Measurements from ENCODE around the gene NOL3. TPM values are rescaled to one million over a fixed set of nuclear protein-coding genes. Genes with fewer than 3 reads are reported as not detected.
A peak's percentile ranks its signal among the peaks of the same experiment; 100 is the strongest.

Gene NOL3
- total RNA-seq, 1 donor from 2014 or later = 5.8 TPM

DNA sequence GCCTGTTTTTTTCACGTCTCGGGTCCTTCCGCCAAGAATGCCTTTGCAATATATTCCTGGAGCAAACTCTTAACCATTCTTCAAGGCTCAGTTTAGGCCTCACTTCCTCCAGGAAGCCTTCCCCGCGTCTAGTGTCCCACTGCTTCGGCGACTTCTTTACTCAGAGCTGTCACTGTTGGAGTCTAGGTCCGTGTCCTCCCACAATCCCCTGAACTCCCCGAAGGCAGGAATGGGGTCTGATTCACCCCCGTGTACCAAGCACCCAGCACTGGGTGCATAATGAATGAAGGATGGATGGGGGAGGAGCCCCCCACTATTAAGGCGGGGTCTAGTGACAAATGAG is 12.9 kb downstream of the NOL3 start:
- Mint-ChIP-seq H3K27me3 (ENCODE audit: low read depth) (peaks cover 35% of the 10 kb centered on the region), H3K36me3 (ENCODE audit: low read depth) (peaks cover 2% of the 10 kb centered on the region), H3K4me3 (no peak overlapping the region), H3K27ac (ENCODE audit: unreplicated experiment) (no peak overlapping the region), H3K4me1 (peaks cover 12% of the 10 kb centered on the region), H3K9me3 (no peaks in the 10 kb centered on the region)
- TF ChIP-seq, protein P1, sequence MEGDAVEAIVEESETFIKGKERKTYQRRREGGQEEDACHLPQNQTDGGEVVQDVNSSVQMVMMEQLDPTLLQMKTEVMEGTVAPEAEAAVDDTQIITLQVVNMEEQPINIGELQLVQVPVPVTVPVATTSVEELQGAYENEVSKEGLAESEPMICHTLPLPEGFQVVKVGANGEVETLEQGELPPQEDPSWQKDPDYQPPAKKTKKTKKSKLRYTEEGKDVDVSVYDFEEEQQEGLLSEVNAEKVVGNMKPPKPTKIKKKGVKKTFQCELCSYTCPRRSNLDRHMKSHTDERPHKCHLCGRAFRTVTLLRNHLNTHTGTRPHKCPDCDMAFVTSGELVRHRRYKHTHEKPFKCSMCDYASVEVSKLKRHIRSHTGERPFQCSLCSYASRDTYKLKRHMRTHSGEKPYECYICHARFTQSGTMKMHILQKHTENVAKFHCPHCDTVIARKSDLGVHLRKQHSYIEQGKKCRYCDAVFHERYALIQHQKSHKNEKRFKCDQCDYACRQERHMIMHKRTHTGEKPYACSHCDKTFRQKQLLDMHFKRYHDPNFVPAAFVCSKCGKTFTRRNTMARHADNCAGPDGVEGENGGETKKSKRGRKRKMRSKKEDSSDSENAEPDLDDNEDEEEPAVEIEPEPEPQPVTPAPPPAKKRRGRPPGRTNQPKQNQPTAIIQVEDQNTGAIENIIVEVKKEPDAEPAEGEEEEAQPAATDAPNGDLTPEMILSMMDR (conservative IDR thresholded peaks at IDR 0.05) = no peak
- no peak for DNase-seq (ENCODE audit: low read depth, low spot score)

- Mint-ChIP-seq H3K27me3 (ENCODE audit: low read depth) (peaks cover 31% of the 10 kb centered on the region), H3K4me3 (no peak within 1 kb of the TSS), H3K4me1 (peaks cover 9% of the 10 kb centered on the region), H3K27ac (ENCODE audit: unreplicated experiment) (no peak within 1 kb of the TSS), H3K36me3 (ENCODE audit: low read depth) (peaks cover 2% of the 10 kb centered on the region), H3K9me3 (no peaks in the 10 kb centered on the region)
- TF ChIP-seq, protein P1 (conservative IDR thresholded peaks at IDR 0.05) = no peak
- DNase-seq (ENCODE audit: low read depth, low spot score) = peak; percentile 86
These were observed 13.5 kb downstream of the NOL3 start, which contains the start of gene MATCAP1 for GRCh38 chr16:67183627-67184452. MATCAP1 (minus strand) TSS chr16:67183963; CDS start chr16:67180610, 3,353 bp downstream.

DNA sequence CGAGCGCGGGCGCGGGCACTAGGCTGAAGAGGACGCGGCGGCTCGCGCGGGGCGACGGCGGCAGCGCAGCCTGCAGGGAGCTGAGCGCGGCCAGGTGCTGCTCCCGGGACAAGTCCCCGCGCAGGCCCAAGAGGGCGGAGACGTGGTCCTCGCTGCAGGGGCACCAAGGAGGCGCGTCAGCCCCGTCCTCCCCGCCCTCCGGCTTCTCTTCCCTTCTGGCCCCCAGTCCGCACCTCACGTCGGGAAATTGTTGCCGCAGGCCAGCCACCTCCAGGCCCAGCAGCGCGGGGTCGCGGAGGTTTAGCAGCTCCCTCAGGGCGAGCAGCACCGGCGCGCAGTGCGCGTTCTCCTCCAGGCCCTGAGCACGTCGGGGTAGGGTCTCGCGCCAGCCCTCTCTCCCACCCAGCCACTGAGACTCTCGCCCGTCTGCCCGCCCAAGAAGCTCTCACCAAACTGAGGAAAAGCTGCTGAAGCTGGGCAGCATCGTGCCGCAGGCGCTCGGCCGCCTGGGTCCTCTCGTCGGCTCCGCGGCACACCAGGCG is 14.2 kb downstream of the NOL3 start:
- TF ChIP-seq, protein P1 (conservative IDR thresholded peaks at IDR 0.05) = no peak
- no peak overlapping the region for H3K27ac Mint-ChIP-seq (ENCODE audit: unreplicated experiment)

DNA sequence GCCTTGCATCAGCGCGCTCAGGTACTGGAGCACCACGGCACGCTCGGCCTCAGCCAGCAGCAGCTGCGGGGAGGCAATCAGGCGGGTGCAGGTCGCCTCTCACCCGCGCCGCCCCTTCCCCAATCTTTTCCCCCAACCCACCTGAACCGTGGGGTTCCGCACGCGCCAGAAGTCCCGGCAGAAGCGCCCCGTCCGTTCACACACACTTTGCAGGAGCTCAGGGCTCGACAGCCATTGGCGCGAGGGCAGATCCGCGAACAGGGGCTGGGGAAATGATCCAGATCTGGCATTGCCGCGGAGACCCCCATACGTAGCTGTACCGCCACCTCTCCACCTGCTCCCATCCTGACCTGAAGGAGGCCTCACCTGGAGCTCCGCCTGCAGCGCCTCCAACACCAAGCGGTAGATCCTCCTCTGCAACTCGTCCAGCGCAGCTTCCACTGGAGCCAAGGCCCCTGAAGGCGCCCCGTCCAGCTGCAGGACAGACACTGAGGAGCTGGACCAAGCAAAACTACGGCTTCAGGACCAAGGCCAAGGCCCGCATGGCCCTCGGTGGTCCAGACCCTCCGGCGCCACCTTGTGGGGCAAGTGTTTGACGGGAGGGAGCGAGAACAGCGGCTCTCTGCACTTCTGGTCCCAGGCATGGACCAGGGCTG is 14.8 kb downstream of the NOL3 start:
- Mint-ChIP-seq H3K27ac (ENCODE audit: unreplicated experiment) (no peak overlapping the region), H3K36me3 (ENCODE audit: low read depth) (no peaks in the 10 kb centered on the region)

More for the DNA sequence above, 14.2 kb downstream of the NOL3 start:
- H3K9me3 Mint-ChIP-seq = no peaks in the 10 kb centered on the region
- H3K27me3 Mint-ChIP-seq (ENCODE audit: low read depth) = peaks cover 28% of the 10 kb centered on the region
- no peaks in the 10 kb centered on the region for H3K36me3 Mint-ChIP-seq (ENCODE audit: low read depth)
- H3K4me3 Mint-ChIP-seq = no peak overlapping the region
- no peak for DNase-seq (ENCODE audit: low read depth, low spot score)
- H3K4me1 Mint-ChIP-seq = peaks cover 7% of the 10 kb centered on the region

DNA sequence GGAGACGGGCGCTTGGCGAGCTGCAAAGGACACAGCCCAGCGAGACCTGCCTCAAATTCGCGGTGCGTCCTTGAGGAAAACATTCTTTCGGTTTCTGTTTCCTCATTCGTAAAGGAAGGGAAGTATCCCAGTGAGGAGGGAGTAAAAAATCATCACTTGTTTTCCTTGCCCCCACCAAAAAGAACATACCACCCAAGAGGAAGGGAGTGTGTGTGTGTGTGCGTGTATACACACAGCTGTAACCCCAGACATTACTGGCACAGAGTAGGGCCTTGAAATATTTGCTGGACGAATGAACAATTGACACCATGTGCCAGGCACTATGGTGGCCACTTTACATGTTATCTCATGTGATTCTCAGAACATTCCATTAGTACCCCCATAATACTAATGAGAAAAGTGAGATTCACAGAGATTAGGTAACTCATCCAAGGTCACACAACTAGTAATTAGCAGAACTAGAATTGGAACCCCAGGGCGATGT is 15.4 kb downstream of the NOL3 start:
- Mint-ChIP-seq H3K36me3 (ENCODE audit: low read depth) (no peaks in the 10 kb centered on the region), H3K4me3 (peak overlapping the region; percentile 97), H3K27ac (ENCODE audit: unreplicated experiment) (no peak overlapping the region), H3K4me1 (peaks cover 7% of the 10 kb centered on the region), H3K27me3 (ENCODE audit: low read depth) (peaks cover 26% of the 10 kb centered on the region), H3K9me3 (no peaks in the 10 kb centered on the region)
- DNase-seq (ENCODE audit: low read depth, low spot score) = no peak
- TF ChIP-seq, protein P1 (conservative IDR thresholded peaks at IDR 0.05) = peak; percentile 6

More for the DNA sequence above, 14.8 kb downstream of the NOL3 start:
- peak overlapping the region; percentile 97 for H3K4me3 Mint-ChIP-seq
- peaks cover 7% of the 10 kb centered on the region for H3K4me1 Mint-ChIP-seq
- TF ChIP-seq, protein P1 (conservative IDR thresholded peaks at IDR 0.05) = peak; percentile 79
- H3K9me3 Mint-ChIP-seq = no peaks in the 10 kb centered on the region
- H3K27me3 Mint-ChIP-seq (ENCODE audit: low read depth) = peaks cover 26% of the 10 kb centered on the region
- DNase-seq (ENCODE audit: low read depth, low spot score) = peak; percentile 95

Measured in neural crest cell (in vitro differentiated cells).